WTC11 (cell line): Measurements from ENCODE around the gene ZNF277. TPM values are rescaled to one million over a fixed set of nuclear protein-coding genes. Genes with fewer than 3 reads are reported as not detected.

Experiments
- ATAC-seq: fragments of 200-7000 bp; cut with Tn5 transposase; 2 replicates; pipeline ENCODE4 v1.10.0; 2021; ENCODE audit warnings: mild to moderate bottlenecking, moderate library complexity
- CTCF ChIA-PET: fragments of 300-600 bp; sonication (Branson Sonifier 250); formaldehyde crosslinking; loops from one replicate; lab custom pipeline; 2021; ENCODE audit warnings: antibody characterized with exemption; lab: Charles Lee
- POLR2A ChIA-PET: fragments of 350-600 bp; sonication (Branson Sonifier 250); formaldehyde crosslinking; loops from one replicate; lab custom pipeline; 2021; ENCODE audit warnings: antibody characterized with exemption; lab: Charles Lee
- DNase-seq: peaks from one replicate; pipeline ENCODE4 v3.0.0; 2021; ENCODE audit warnings: low spot score
- H3K27ac Mint-ChIP-seq: 2 replicates; pipeline ENCODE4 v1.8.0; 2021; ENCODE audit warnings: mixed read lengths
- H3K27me3 Mint-ChIP-seq: 2 replicates; pipeline ENCODE4 v1.8.0; 2021; ENCODE audit warnings: low read depth, mild to moderate bottlenecking, moderate library complexity, mixed read lengths
- H3K36me3 Mint-ChIP-seq: 2 replicates; pipeline ENCODE4 v1.8.0; 2021; ENCODE audit warnings: mixed read lengths
- H3K4me1 Mint-ChIP-seq: 2 replicates; pipeline ENCODE4 v1.8.0; 2022; ENCODE audit warnings: mixed read lengths
- H3K4me3 Mint-ChIP-seq: 2 replicates; pipeline ENCODE4 v1.8.0; 2021; ENCODE audit warnings: mild to moderate bottlenecking, moderate library complexity, mixed read lengths
- H3K9me3 Mint-ChIP-seq: 2 replicates; pipeline ENCODE4 v1.8.0; 2021; ENCODE audit warnings: mixed read lengths
- ATF2 ChIP-seq: sonication (generic); formaldehyde crosslinking; IDR thresholded peaks from 2 replicates; pipeline ENCODE4 v1.8.1; 2022; ENCODE audit warnings: low read depth, missing genetic modification reagents, borderline replicate concordance
- CBFB ChIP-seq: sonication (generic); formaldehyde crosslinking; IDR thresholded peaks from 2 replicates; pipeline ENCODE4 v1.8.1; 2022; ENCODE audit warnings: mild to moderate bottlenecking, low read depth, missing genetic modification reagents
- E2F1 ChIP-seq: sonication (generic); formaldehyde crosslinking; IDR thresholded peaks from 2 replicates; pipeline ENCODE4 v1.8.0; 2022; ENCODE audit warnings: mild to moderate bottlenecking, missing genetic modification reagents
- IRF1 ChIP-seq: sonication (generic); formaldehyde crosslinking; IDR thresholded peaks from 2 replicates; pipeline ENCODE4 v1.8.0; 2023; ENCODE audit warnings: missing genetic modification reagents
- MLX ChIP-seq: sonication (generic); formaldehyde crosslinking; IDR thresholded peaks from 2 replicates; pipeline ENCODE4 v1.8.1; 2023; ENCODE audit warnings: mild to moderate bottlenecking, missing genetic modification reagents, moderate library complexity
- MXD4 ChIP-seq: fragments of 250-450 bp; sonication (Bioruptor Pico); IDR thresholded peaks from 2 replicates; pipeline ENCODE4 v1.8.0; 2021; ENCODE audit warnings: mild to moderate bottlenecking, moderate library complexity, borderline replicate concordance
- OVOL2 ChIP-seq: fragments of 250-450 bp; sonication (Bioruptor Pico); IDR thresholded peaks from 2 replicates; pipeline ENCODE4 v1.9.0; 2021; ENCODE audit warnings: mild to moderate bottlenecking, borderline replicate concordance
- PREB ChIP-seq: sonication (generic); formaldehyde crosslinking; IDR thresholded peaks from 2 replicates; pipeline ENCODE4 v1.8.1; 2022; ENCODE audit warnings: mild to moderate bottlenecking, missing genetic modification reagents, moderate library complexity, borderline replicate concordance
- SMAD3 ChIP-seq: sonication (generic); formaldehyde crosslinking; IDR thresholded peaks from 2 replicates; pipeline ENCODE4 v1.8.0; 2022; ENCODE audit warnings: missing genetic modification reagents, mild to moderate bottlenecking, borderline replicate concordance
- SMAD4 ChIP-seq: sonication (generic); formaldehyde crosslinking; IDR thresholded peaks from 2 replicates; pipeline ENCODE4 v1.8.0; 2022; ENCODE audit warnings: mild to moderate bottlenecking, missing genetic modification reagents
- SOX15 ChIP-seq: fragments of 250-450 bp; sonication (Bioruptor Pico); IDR thresholded peaks from 2 replicates; pipeline ENCODE4 v1.9.0; 2021; ENCODE audit warnings: mild to moderate bottlenecking
- TCF7 ChIP-seq: sonication (generic); formaldehyde crosslinking; IDR thresholded peaks from 2 replicates; pipeline ENCODE4 v1.8.0; 2022; ENCODE audit warnings: mild to moderate bottlenecking, low read depth, missing genetic modification reagents, moderate library complexity
- TEAD4 ChIP-seq: sonication (generic); formaldehyde crosslinking; IDR thresholded peaks from 2 replicates; pipeline ENCODE4 v1.8.0; 2022; ENCODE audit warnings: mild to moderate bottlenecking, missing genetic modification reagents
- ZBTB21 ChIP-seq: sonication (generic); formaldehyde crosslinking; IDR thresholded peaks from 2 replicates; pipeline ENCODE4 v1.8.1; 2023; ENCODE audit warnings: mild to moderate bottlenecking, missing genetic modification reagents, borderline replicate concordance
- ZBTB43 ChIP-seq: sonication (generic); formaldehyde crosslinking; IDR thresholded peaks from 2 replicates; pipeline ENCODE4 v1.8.1; 2023; ENCODE audit warnings: mild to moderate bottlenecking, missing genetic modification reagents
- ZNF396 ChIP-seq: fragments of 250-450 bp; sonication (Bioruptor Pico); IDR thresholded peaks from 2 replicates; pipeline ENCODE4 v1.8.0; 2021; ENCODE audit warnings: mild to moderate bottlenecking, moderate library complexity, borderline replicate concordance
- ZNF423 ChIP-seq: fragments of 250-450 bp; sonication (Bioruptor Pico); IDR thresholded peaks from 2 replicates; pipeline ENCODE4 v2.1.2; 2022; ENCODE audit warnings: mild to moderate bottlenecking, moderate library complexity
- ZNF671 ChIP-seq: fragments of 250-450 bp; sonication (Bioruptor Pico); IDR thresholded peaks from 2 replicates; pipeline ENCODE4 v1.8.0; 2021; ENCODE audit warnings: mild to moderate bottlenecking
- ZSCAN18 ChIP-seq: fragments of 250-450 bp; sonication (Bioruptor Pico); IDR thresholded peaks from 2 replicates; pipeline ENCODE4 v2.1.2; 2022; ENCODE audit warnings: mild to moderate bottlenecking, moderate library complexity
- total RNA-seq: library from RNA; stranded (reverse); gene quantifications from 3 replicates; pipeline ENCODE4 v1.2.3, GENCODE V29; 2021

Gene ZNF277
- total RNA-seq, 1 experiment from 2014 or later = 22.5 TPM

- TF ChIP-seq OVOL2 (CRISPR knock-in tag) = no peak
- no peak for TF ChIP-seq PREB
- no peak for TF ChIP-seq ZBTB21 (CRISPR knock-in tag)
- no peak for TF ChIP-seq ZBTB43
- no peak for TF ChIP-seq ZSCAN18
Measured at GRCh38 chr7:112252691-112253090, 46.2 kb downstream of the ZNF277 start (continued).

- no peak for ATAC-seq
- Mint-ChIP-seq H3K27ac (no peak overlapping the region), H3K9me3 (no peaks in the 10 kb centered on the region), H3K4me1 (peaks cover 70% of the 10 kb centered on the region), H3K36me3 (no peaks in the 10 kb centered on the region), H3K4me3 (no peak overlapping the region), H3K27me3 (peaks cover 38% of the 10 kb centered on the region)
- no peak for DNase-seq
- POLR2A ChIA-PET = interaction anchor here (1.0 kb wide), 1 partner anchor 49 kb away, joined by 3 read pairs; no protein-coding TSS in a partner anchor
- CTCF ChIA-PET = no interaction called here
- TF ChIP-seq MLX (CRISPR knock-in tag) (no peak), MXD4 (no peak), SMAD3 (CRISPR knock-in tag) (no peak), ZNF671 (CRISPR knock-in tag) (no peak), SOX15 (no peak), ZNF423 (CRISPR knock-in tag) (no peak), E2F1 (no peak), IRF1 (no peak), ATF2 (CRISPR knock-in tag) (no peak), TCF7 (CRISPR knock-in tag) (no peak), SMAD4 (CRISPR knock-in tag) (no peak), CBFB (CRISPR knock-in tag) (no peak), TEAD4 (CRISPR knock-in tag) (no peak), ZNF396 (CRISPR knock-in tag) (no peak)
Measured at GRCh38 chr7:112254156-112254555, 47.7 kb downstream of the ZNF277 start.
